ENCODE data around the gene NHLRC4.

NHLRC4 gene

GRCh38 chr16:588889-589657 lies 22.3 kb downstream of the NHLRC4 start (continued):
- TF ChIP-seq PRDM10 (tag by site-specific recombination; IDR thresholded peaks at IDR 0.05) (no peak), PRDM2 (tag by site-specific recombination; IDR thresholded peaks at IDR 0.05; ENCODE audit: borderline replicate concordance) (no peak), ZBTB26 (tag by site-specific recombination; optimal IDR thresholded peaks at IDR 0.05) (peak; percentile 84), ZSCAN30 (tag by site-specific recombination; IDR thresholded peaks at IDR 0.05) (0 out of 2 replicates have a peak, but pooled peaks have one; percentile 26), ZNF777 (tag by site-specific recombination; IDR thresholded peaks at IDR 0.05; ENCODE audit: borderline replicate concordance) (0 out of 2 replicates have a peak, but pooled peaks have one; percentile 12), ZNF660 (tag by site-specific recombination; IDR thresholded peaks at IDR 0.05) (0 out of 2 replicates have a peak, but pooled peaks have one; percentile 50), ZNF366 (tag by site-specific recombination; conservative IDR thresholded peaks at IDR 0.05) (no peak), IKZF3 (tag by site-specific recombination; IDR thresholded peaks at IDR 0.05) (0 out of 2 replicates have a peak, but pooled peaks have one; percentile 35), ZEB2 (tag by site-specific recombination; IDR thresholded peaks at IDR 0.05) (no peak), ZBTB20 (tag by site-specific recombination; IDR thresholded peaks at IDR 0.05) (peak; percentile 37), ZBTB17 (tag by site-specific recombination; IDR thresholded peaks at IDR 0.05) (peak; percentile 99), ZNF214 (tag by site-specific recombination; IDR thresholded peaks at IDR 0.05; ENCODE audit: borderline replicate concordance) (no peak), SP2 (tag by site-specific recombination; IDR thresholded peaks at IDR 0.05) (peak; percentile 93), ZNF398 (tag by site-specific recombination; IDR thresholded peaks at IDR 0.05) (no peak), ZXDB (tag by site-specific recombination; IDR thresholded peaks at IDR 0.05) (peak; percentile 86), REST (tag by site-specific recombination; IDR thresholded peaks at IDR 0.05) (no peak), YY1 (tag by site-specific recombination; IDR thresholded peaks at IDR 0.05) (peak; percentile 53; the same call in 1 of the 2 replicates), ZNF623 (tag by site-specific recombination; IDR thresholded peaks at IDR 0.05) (no peak), ZNF561 (tag by site-specific recombination; IDR thresholded peaks at IDR 0.05; ENCODE audit: borderline replicate concordance) (no peak; the same call in 1 of the 2 replicates), ZNF37A (tag by site-specific recombination; IDR thresholded peaks at IDR 0.05) (no peak), ZNF510 (tag by site-specific recombination; IDR thresholded peaks at IDR 0.05; ENCODE audit: insufficient replicate concordance) (no peak)

All from HEK293 (cell line).